ENCODE measurements around the gene NBPF15. TPM values are rescaled to one million over a fixed set of nuclear protein-coding genes. Genes with fewer than 3 reads are reported as not detected.
A peak's percentile ranks its signal among the peaks of the same experiment; 100 is the strongest.
"Not testable (repeated sequence)": the region's sequence is repeated elsewhere in the genome, so short reads cannot be mapped to it uniquely, and the experiment has no call there.

Gene NBPF15
- total RNA-seq, 1 experiment from 2014 or later: 30.1 TPM

DNA sequence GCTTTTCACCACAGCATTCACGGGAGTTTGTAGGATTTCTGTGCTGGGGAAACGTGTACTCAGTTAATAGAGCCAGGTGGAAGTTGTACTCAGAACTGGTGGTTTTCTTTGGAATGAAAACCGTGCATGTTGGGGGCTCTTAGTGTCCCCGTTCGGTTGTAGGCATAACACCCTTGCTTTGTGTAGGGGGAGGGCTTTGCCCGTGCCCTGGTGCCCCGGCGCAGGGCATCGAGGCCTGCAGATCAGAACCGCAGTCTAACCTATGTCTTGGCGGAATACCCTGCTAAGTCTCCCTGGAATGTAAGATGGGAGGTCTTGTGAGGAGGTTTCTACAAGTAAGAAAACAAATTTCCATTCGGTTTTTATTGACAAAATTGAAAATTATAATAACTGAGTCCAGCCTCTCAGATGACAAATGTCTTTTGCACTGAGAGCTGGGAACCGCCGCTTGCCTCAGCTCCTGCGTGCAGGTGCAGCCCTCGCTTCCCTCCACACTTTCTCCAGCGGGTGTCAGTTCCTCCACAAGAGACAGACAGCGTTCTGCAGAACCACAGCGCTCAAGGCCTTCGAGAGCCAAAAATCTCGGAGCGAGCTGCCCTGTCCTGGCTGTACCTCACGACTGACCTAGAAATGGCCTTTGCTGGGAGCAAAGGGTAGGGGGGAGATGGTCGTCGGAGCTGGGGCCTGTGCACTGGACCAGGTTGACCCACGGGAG is 47.9 kb downstream of the NBPF15 start:
- H3K27me3 ChIP-seq (replicated peaks); H3K27ac ChIP-seq; DNase-seq (ENCODE audit: low read depth in 1 of 2, low spot score in 2 of 2); H3K4me1 ChIP-seq (replicated peaks); H3K9me3 ChIP-seq (replicated peaks); H3K36me3 ChIP-seq; H3K4me3 ChIP-seq: not testable (repeated sequence)

DNA sequence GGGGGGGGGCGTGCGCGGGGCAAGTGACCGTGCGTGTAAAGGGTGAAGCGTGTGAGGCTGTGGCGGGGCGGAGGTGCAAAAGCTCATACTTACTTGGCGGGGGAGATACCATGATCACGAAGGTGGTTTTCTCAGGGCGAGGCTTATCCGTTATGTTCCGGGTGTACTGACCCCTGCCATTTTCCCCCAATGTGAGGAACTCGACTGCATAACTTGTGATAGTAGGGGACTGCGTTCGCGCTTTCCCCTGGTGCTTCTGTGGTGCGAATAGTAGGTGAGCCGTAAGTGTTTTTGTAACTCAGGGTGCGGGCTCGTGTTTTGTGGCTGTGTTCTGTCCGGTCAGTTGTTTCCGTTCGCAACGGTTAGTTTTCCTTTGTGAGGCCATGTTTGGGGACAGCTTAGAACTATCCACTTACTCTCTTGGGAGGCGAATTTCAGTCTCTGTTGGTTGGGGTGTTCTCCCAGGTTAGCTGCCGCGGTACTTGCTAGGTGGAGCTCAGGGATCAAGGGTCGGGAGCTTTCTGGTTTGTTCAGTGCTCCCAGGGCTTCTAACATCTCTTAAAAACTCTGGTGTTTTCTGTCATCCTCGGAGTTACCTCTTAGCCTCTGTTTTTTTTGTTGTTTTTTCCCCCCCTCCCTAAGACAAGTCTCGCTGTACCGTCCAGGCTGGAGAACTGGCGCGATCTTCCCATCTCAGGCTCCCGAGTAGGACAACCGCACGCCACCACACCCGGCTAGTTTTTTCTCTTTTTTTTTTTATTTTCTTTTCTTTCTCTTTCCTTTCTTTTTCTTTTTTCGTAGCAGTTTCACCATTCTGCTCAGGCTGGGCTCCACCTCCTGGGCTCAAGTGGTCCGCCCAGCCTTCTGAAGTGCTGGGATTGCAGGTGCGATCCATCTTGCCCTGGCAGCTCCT is 48.7 kb downstream of the NBPF15 start:
- peak; percentile 96 to 97 for DNase-seq (ENCODE audit: low read depth in 1 of 2, low spot score in 2 of 2)
- not testable (repeated sequence) for H3K27me3 ChIP-seq (replicated peaks); H3K4me1 ChIP-seq (replicated peaks); H3K36me3 ChIP-seq; H3K9me3 ChIP-seq (replicated peaks)
- peak overlapping the region; percentile 25 for H3K4me3 ChIP-seq
- peak overlapping the region; percentile 82 for H3K27ac ChIP-seq

GRCh38 chr1:144412068-144412471 is 49.4 kb downstream of the NBPF15 start:
- DNase-seq (ENCODE audit: low read depth in 1 of 2, low spot score in 2 of 2): peak; percentile 72 to 91
- not testable (repeated sequence) for H3K4me1 ChIP-seq (replicated peaks); H3K27me3 ChIP-seq (replicated peaks); H3K36me3 ChIP-seq; H3K9me3 ChIP-seq (replicated peaks); H3K4me3 ChIP-seq
- H3K27ac ChIP-seq: peak overlapping the region; percentile 82

DNA sequence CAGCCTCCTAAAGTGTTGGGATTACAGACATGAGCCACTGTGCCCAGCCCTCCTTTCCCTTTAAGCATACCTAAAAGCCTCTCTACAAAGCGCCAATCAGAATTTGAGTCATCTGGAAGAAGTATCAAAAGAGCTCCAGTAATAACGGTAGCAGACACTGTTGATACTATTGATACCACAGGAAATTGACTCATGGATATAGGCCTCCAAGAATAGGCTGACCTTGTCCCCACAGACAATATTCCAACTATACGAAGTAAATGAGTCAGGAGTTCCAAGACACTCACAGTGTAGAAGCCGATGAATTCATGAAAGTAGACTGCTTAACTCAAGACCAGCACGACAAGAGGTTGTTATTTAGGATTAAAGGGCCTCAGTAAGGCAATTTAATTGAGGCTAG is 58.7 kb downstream of the NBPF15 start:
- not testable (repeated sequence) for H3K9me3 ChIP-seq (replicated peaks); H3K36me3 ChIP-seq; DNase-seq (ENCODE audit: low read depth in 1 of 2, low spot score in 2 of 2); H3K27ac ChIP-seq; H3K4me3 ChIP-seq; H3K27me3 ChIP-seq (replicated peaks); H3K4me1 ChIP-seq (replicated peaks)

DNA sequence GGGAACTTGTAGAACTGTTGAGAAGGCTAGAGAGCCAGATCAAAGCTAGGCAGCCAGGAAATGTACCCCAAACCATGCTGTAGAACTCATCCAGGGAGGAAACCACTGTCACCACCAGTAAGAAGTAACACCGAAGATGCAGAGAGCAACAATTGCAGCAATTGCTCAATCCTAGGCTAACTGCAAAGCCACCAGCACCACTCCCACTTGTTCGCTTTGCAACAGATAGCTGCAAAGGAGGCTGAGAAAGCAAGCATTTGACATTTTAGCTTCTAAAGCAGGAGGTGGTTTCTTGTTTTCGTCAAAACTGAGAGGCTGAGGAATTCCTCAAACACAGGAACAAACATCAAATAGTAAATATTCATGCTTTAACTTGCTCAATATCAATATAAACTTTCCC is 89.8 kb downstream of the NBPF15 start:
- H3K36me3 ChIP-seq; H3K27ac ChIP-seq; H3K27me3 ChIP-seq (replicated peaks); DNase-seq (ENCODE audit: low read depth in 1 of 2, low spot score in 2 of 2); H3K9me3 ChIP-seq (replicated peaks); H3K4me3 ChIP-seq; H3K4me1 ChIP-seq (replicated peaks): not testable (repeated sequence)

Other genes with a start within 250 kb of the NBPF15 start
- not detected in 2 replicates for gene PPIAL4E, start 88.0 kb downstream of the NBPF15 start, total RNA-seq (2014; rRNA removed; shearing (Covaris generic))
- not detected in 2 replicates for gene PPIAL4F, start 131.2 kb upstream of the NBPF15 start, total RNA-seq (2014; rRNA removed; shearing (Covaris generic))

Measured in SJSA1 (cell line).